ENCODE results near the gene CPB2. TPM values are rescaled to one million over a fixed set of nuclear protein-coding genes. Genes with fewer than 3 reads are reported as not detected.

CPB2 gene
- total RNA-seq, 1 donor = not detected

GRCh38 chr13:46006688-46007452 lies 98.0 kb downstream of the CPB2 start:
- no peak for DNase-seq (ENCODE audit: low read depth in 2 of 3, low spot score in 2 of 3)

GRCh38 chr13:46004491-46004890 lies 100.3 kb downstream of the CPB2 start:
- no peak for DNase-seq (ENCODE audit: low read depth in 2 of 3, low spot score in 2 of 3)

Other genes with a start within 250 kb of the CPB2 start
- gene ZC3H13, start 52.3 kb downstream of the CPB2 start, total RNA-seq = 6.7 TPM
- gene LCP1, start 77.1 kb upstream of the CPB2 start, total RNA-seq = 179 TPM
- 1.9 TPM for gene LRRC63, start 106.9 kb upstream of the CPB2 start, total RNA-seq